Measurements from ENCODE around the gene GIT1. TPM values are rescaled to one million over a fixed set of nuclear protein-coding genes. Genes with fewer than 3 reads are reported as not detected.
A peak's percentile ranks its signal among the peaks of the same experiment; 100 is the strongest.

Gene GIT1
- total and polyA plus RNA-seq, 2 of the 13 experiments (the other 11 are each of a cell fraction or from before 2014, with no cell fraction given): 14.2 to 30.8 TPM

DNA sequence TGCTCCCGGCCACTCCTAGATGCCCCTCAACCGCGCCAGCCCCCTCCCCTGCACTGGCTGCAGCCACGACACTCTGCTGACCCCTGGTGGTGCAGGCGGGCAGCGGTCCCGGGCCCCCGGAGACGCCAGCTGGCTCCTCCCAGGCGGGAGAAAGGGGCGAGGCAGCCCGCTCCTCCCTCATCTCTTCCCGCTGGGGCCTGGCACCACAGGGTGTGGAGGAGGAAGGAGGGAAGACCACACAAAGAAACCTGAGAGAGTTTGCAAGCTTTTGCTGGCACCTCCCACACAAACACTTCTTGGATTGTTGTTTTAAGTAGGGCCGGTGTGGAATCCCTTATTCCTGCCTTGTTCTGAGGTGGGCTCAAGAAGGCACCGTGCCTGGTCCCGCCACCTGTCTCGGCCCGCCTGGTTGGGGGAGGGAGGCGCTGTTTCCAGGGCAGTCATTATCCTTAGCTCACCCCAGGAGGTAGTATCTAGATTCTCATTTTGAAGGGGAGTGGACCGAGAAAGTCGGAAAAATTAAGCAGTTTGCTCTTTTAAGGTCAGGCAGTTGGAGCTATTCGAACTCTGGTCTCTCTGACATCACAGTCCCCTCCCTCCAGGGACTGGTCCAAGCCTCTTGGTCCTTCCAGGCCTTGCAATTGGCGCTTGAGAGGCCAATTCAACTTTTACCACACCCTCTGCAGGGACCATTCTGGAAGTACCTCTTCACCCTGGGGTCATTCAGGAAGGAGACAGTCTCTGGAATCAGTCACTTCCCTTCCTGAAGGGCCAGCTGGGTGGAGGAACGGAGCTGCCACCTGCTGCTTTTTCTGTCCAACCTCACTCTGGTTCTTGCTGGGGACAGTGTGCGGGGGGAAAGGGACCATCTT, 2.5 kb upstream of the GIT1 start (continued):
- TF ChIP-seq, protein P1, sequence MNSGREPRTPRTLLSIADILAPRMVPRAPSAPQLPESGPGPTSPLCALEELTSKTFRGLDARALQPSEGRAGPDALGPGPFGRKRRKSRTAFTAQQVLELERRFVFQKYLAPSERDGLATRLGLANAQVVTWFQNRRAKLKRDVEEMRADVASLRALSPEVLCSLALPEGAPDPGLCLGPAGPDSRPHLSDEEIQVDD (CRISPR knock-in tag; IDR thresholded peaks at IDR 0.05; ENCODE audit: borderline replicate concordance): no peak
- no peak for TF ChIP-seq ZNF382 (CRISPR knock-in tag; IDR thresholded peaks at IDR 0.05; ENCODE audit: borderline replicate concordance)
- TF ChIP-seq ELF1 (CRISPR knock-in tag; IDR thresholded peaks at IDR 0.05): peak; percentile 48
- no peak for TF ChIP-seq ATF7 (IDR thresholded peaks at IDR 0.05)
- no peak for TF ChIP-seq ATF7 (CRISPR knock-in tag; IDR thresholded peaks at IDR 0.05)
- TF ChIP-seq, protein P2, sequence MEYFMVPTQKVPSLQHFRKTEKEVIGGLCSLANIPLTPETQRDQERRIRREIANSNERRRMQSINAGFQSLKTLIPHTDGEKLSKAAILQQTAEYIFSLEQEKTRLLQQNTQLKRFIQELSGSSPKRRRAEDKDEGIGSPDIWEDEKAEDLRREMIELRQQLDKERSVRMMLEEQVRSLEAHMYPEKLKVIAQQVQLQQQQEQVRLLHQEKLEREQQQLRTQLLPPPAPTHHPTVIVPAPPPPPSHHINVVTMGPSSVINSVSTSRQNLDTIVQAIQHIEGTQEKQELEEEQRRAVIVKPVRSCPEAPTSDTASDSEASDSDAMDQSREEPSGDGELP (IDR thresholded peaks at IDR 0.05; ENCODE audit: borderline replicate concordance, low read depth): peak; percentile 89
- no peak for TF ChIP-seq ZNF484 (CRISPR knock-in tag; IDR thresholded peaks at IDR 0.05; ENCODE audit: borderline replicate concordance, low read depth)
- no peak; the same call in 1 of the 2 replicates for TF ChIP-seq ZNF607 (CRISPR knock-in tag; IDR thresholded peaks at IDR 0.05; ENCODE audit: borderline replicate concordance)
- TF ChIP-seq HNRNPL (IDR thresholded peaks at IDR 0.05; ENCODE audit: low read depth, low read length): peak; percentile 32; the same call in 1 of the 2 replicates
- TF ChIP-seq FOXJ3 (CRISPR knock-in tag; IDR thresholded peaks at IDR 0.05; ENCODE audit: borderline replicate concordance): no peak; the same call in 1 of the 2 replicates
- peak; percentile 54 for TF ChIP-seq YY1 (IDR thresholded peaks at IDR 0.05; ENCODE audit: insufficient read depth, insufficient replicate concordance, low read depth, low read length)
- no peak for TF ChIP-seq TMF1 (CRISPR knock-in tag; IDR thresholded peaks at IDR 0.05; ENCODE audit: low read depth)
- TF ChIP-seq PHF20 (CRISPR knock-in tag; IDR thresholded peaks at IDR 0.05): peak; percentile 19; the same call in 1 of the 2 replicates
- no peak for TF ChIP-seq ZNF329 (CRISPR knock-in tag; IDR thresholded peaks at IDR 0.05; ENCODE audit: low read depth)
- no peak for TF ChIP-seq ZNF816 (CRISPR knock-in tag; IDR thresholded peaks at IDR 0.05; ENCODE audit: borderline replicate concordance)
- TF ChIP-seq, protein P3, sequence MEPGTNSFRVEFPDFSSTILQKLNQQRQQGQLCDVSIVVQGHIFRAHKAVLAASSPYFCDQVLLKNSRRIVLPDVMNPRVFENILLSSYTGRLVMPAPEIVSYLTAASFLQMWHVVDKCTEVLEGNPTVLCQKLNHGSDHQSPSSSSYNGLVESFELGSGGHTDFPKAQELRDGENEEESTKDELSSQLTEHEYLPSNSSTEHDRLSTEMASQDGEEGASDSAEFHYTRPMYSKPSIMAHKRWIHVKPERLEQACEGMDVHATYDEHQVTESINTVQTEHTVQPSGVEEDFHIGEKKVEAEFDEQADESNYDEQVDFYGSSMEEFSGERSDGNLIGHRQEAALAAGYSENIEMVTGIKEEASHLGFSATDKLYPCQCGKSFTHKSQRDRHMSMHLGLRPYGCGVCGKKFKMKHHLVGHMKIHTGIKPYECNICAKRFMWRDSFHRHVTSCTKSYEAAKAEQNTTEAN (CRISPR knock-in tag; conservative IDR thresholded peaks at IDR 0.05): no peak
- no peak for TF ChIP-seq ZNF569 (CRISPR knock-in tag; IDR thresholded peaks at IDR 0.05; ENCODE audit: borderline replicate concordance)
- no peak for TF ChIP-seq PRPF4 (IDR thresholded peaks at IDR 0.05; ENCODE audit: low read depth, low read length, poor library complexity, severe bottlenecking)
- TF ChIP-seq ZNF232 (CRISPR knock-in tag; IDR thresholded peaks at IDR 0.05; ENCODE audit: borderline replicate concordance): 0 out of 2 replicates have a peak, but pooled peaks have one; percentile 20
- no peak for TF ChIP-seq PHF5A (CRISPR knock-in tag; IDR thresholded peaks at IDR 0.05; ENCODE audit: low read depth, unreplicated experiment)
- TF ChIP-seq, protein P4, sequence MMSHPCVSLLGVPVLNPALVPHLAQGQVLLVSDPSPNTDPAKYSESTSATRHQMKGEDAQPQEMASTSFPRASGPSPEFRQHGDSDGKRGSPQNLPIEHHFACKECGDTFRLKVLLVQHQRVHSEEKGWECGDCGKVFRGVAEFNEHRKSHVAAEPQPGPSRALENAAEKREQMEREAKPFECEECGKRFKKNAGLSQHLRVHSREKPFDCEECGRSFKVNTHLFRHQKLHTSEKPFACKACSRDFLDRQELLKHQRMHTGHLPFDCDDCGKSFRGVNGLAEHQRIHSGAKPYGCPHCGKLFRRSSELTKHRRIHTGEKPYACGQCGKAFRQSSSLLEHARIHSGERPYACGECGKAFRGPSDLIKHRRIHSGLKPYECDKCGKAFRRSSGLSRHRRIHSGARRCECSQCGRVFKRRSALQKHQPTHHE (CRISPR knock-in tag; IDR thresholded peaks at IDR 0.05; ENCODE audit: borderline replicate concordance): 0 out of 2 replicates have a peak, but pooled peaks have one; percentile 22
- TF ChIP-seq IRF2 (CRISPR knock-in tag; IDR thresholded peaks at IDR 0.05): peak; percentile 88
- TF ChIP-seq, protein P5, sequence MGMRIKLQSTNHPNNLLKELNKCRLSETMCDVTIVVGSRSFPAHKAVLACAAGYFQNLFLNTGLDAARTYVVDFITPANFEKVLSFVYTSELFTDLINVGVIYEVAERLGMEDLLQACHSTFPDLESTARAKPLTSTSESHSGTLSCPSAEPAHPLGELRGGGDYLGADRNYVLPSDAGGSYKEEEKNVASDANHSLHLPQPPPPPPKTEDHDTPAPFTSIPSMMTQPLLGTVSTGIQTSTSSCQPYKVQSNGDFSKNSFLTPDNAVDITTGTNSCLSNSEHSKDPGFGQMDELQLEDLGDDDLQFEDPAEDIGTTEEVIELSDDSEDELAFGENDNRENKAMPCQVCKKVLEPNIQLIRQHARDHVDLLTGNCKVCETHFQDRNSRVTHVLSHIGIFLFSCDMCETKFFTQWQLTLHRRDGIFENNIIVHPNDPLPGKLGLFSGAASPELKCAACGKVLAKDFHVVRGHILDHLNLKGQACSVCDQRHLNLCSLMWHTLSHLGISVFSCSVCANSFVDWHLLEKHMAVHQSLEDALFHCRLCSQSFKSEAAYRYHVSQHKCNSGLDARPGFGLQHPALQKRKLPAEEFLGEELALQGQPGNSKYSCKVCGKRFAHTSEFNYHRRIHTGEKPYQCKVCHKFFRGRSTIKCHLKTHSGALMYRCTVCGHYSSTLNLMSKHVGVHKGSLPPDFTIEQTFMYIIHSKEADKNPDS (CRISPR knock-in tag; IDR thresholded peaks at IDR 0.05): 0 out of 2 replicates have a peak, but pooled peaks have one; percentile 11
